OCI-LY7 (cell line): ENCODE measurements around the gene KIF25.

Experiments
- EZH2phosphoT487 ChIP-seq: fragments of 200-600 bp; sonication (generic); IDR thresholded peaks from 2 replicates; pipeline ENCODE4 v1.6.1; 2018; ENCODE audit warnings: low read depth, borderline replicate concordance, mild to moderate bottlenecking, mixed run types, antibody characterized with exemption, low read length, moderate library complexity, mixed read lengths
- TF ChIP-seq, protein P1 (sequence below): fragments of 200-600 bp; sonication (generic); conservative IDR thresholded peaks from 2 replicates; pipeline ENCODE4 v1.5.1; 2014; ENCODE audit warnings: mild to moderate bottlenecking, antibody characterized with exemption, low read length, moderate library complexity, mixed read lengths

DNA sequence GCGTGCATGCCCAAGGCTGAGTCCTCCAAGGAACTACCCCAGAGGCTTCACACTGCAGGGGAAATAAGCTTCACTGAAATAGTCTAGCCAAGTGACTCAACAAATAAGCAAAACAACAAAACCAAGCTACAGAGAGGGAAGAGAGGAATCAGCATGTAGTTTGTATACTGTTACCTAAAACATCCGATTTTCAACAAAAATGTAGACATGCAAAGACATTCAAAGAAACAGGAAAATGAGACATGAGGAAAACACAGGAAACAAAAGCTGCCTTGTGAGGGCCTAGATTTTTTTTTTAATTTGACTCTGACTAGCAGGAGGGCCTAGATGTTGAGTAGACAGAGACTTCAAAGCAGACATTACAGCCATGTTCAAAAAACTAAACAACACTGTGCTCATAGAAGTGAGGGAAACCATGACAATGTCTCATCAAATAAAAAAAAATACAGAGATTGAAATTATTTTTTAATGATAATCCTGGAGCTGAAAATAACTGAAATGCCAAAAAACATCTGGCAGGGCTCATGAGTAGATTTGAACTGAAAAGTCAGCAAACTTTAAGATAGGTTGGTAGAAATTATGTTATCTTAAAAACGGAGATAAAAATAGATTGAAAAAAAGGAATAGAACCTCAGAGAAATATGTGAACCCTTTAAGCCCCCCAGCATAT, 16.4 kb upstream of the KIF25 start:
- TF ChIP-seq, protein P1, sequence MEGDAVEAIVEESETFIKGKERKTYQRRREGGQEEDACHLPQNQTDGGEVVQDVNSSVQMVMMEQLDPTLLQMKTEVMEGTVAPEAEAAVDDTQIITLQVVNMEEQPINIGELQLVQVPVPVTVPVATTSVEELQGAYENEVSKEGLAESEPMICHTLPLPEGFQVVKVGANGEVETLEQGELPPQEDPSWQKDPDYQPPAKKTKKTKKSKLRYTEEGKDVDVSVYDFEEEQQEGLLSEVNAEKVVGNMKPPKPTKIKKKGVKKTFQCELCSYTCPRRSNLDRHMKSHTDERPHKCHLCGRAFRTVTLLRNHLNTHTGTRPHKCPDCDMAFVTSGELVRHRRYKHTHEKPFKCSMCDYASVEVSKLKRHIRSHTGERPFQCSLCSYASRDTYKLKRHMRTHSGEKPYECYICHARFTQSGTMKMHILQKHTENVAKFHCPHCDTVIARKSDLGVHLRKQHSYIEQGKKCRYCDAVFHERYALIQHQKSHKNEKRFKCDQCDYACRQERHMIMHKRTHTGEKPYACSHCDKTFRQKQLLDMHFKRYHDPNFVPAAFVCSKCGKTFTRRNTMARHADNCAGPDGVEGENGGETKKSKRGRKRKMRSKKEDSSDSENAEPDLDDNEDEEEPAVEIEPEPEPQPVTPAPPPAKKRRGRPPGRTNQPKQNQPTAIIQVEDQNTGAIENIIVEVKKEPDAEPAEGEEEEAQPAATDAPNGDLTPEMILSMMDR = no peak
- TF ChIP-seq EZH2phosphoT487 = no peak
